SK-N-MC (cell line): ENCODE data around the gene C11orf52.

ENCODE experiments used
- EZH2 ChIP-seq: fragments of 200-600 bp; sonication (generic); IDR thresholded peaks from one replicate; pipeline ENCODE4 v1.6.1; 2017; ENCODE audit warnings: antibody characterized with exemption
- POLR2AphosphoS5 ChIP-seq: IDR thresholded peaks from 2 replicates; pipeline ENCODE4 v1.6.1; 2012; ENCODE audit warnings: mild to moderate bottlenecking, low read depth, low read length, borderline replicate concordance

- TF ChIP-seq POLR2AphosphoS5 (no peak), EZH2 (no peak)
Observed at GRCh38 chr11:111905411-111905810, 13.3 kb upstream of the C11orf52 start.
